NCI-H1930 (cell line): ENCODE data around the gene PAK2.
"Not testable (repeated sequence)": the region's sequence is repeated elsewhere in the genome, so short reads cannot be mapped to it uniquely, and the experiment has no call there.

ENCODE experiments used
- DNase-seq, 2 experiments: peaks; one replicate each; lab custom pipeline; 2025; lab: John Stamatoyannopoulos, UW

Gene PAK2

DNA sequence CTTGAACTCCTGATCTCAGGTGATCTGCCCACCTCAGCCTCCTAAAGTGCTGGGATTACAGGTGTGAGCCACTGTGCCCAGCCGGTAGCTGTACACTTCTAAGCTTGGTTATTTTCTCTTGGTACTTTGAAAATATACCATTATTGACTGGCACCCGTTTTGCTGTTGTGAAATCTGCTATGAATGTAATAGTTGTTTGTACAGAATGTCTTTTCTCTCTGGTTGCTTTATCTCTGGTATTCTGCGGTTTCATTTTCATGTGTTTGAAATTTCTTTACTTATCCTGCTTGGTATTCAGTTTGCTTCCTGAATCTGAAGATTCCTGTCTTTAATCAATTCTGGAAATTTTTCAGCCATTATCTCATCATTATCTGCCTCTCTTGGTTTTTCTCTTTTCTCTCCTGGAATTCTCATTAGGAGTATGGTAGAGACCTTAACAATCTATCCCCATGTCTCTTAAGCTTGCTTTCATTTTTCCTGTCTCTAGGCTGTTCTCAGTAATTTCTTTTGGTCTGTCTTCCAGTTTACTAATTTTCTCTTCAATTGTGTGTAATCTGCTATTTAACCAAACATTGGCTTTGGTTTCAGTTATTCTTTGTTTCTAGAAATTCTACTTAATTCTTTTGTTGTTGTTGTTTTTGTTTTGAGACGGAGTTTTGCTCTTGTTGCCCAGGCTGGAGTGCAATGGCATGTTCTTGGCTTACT is 2.8 kb upstream of the PAK2 start:
- no peak for DNase-seq

DNA sequence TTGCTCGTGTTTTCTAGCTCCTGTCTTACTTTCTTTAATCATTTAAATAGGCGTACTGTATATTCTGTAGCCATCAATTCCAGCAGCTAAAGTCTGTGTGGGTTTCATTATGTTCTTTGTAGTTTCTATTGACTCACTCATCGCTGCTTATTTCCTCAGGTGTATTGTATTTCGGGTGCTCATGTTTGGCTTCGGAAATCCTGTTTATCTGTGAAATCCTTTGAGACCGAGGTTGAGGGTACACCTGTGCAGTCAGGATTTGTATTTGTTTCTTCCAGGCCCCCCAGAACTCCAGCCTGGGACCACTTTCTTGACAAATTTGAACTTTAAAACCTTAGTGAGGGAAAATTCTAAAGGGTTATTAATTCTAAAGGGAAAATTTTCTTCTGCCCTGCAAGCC is 2.0 kb upstream of the PAK2 start:
- DNase-seq: peak in 1 of 2 experiments; percentile 19

DNA sequence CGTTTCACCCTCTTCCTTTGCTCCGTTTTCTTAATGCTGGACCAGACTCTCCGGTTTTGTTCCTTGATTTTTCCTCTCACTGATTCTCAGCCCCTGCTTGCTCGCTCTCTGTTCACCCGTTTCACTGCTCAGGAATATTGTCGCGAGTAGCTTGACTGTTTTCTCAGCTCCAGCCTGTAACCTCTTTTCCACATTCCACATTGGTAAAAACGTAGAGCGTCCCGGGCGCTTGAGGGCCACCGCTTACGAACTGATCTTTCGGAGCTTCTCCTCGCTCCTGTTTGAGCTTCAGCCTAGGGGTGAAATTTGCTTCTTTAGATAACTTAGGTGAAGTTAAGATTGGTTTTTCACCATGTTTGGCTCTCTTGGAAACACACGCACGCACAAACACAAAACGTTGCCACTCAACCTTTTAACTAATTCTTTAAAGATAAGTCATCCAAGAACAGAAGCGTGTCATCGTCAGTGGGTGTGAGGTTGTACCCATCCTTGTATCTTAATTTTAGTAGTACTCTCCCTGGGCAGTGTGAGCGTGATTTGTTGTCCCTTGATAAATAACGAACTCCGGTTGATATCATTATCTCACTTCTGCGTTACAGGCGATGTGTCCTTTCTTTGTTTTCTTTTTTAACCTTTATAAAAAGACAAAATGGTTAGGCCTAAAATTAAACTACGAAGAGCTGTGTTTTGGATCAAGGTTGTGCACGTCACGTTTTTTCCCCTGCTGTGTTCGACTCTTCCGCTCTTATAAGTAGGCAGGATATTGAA is 1.0 kb downstream of the PAK2 start:
- peak in 1 of 2 experiments; percentile 19 for DNase-seq

DNA sequence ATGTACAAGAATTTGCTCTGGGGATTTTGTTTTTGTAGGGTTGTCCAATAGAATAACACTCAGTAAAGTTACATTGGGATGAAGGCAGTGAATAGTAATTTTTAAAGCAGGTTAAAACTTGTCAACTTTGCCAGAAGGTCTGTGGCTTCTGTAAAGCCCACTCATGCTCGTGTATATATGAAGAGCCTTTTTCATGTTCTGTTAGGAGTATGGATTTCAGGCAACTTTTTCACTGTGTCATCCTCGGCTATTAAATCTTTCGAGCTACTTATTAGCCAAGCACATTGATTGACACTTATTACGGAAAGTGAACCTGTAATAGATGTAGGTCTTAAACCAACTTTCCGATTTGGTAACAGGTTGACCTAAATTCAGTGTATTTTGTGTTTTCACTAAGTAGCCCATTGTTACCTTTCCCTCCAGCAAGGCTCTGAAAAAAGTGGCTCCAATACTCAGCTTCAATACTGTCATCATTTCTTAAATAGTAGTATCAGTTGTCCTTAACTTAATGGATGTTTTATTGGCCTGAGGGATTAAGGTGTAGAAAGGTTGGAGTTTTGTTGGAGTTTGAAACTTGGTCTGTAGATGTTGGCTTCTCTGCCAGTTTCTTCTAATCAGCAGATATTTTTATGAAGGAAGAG is 1.7 kb downstream of the PAK2 start:
- no peak for DNase-seq

DNA sequence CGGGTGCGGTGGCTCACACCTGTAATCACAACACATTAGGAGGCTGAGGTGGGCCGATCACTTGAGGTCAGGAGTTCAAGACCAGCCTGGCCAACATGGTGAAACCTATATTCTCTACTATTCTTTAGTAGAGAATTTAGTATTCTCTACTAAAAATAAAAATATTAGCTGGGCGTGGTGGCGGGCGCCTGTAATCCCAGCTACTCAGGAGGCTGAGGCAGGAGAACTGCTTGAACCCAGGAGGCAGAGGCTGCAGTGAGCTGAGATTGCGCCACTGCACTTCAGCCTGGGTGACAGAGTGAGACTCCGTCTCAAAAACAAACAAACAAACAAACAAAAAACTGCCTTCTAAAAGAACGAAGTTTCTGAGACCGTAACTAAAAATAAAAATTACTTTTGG is 3.9 kb downstream of the PAK2 start:
- DNase-seq: not testable (repeated sequence)

DNA sequence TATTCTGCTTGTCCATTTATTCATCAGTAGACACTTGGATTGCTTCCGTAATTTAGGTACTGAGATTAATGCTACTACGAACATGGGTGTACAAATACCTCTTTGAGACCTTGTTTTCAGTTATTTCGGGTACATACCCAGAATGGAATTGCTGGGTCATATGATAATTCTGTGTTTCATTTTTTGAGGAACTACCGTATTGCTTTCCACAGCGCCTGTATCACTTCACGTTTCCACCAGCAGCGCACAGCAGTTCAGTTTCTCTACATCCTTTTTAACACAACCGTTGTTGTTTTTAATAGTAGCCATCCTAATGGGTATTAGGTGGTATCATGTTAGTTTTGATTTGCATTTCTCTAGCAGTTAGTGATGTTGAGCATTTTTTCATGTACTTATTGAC is 9.5 kb downstream of the PAK2 start:
- no peak for DNase-seq

DNA sequence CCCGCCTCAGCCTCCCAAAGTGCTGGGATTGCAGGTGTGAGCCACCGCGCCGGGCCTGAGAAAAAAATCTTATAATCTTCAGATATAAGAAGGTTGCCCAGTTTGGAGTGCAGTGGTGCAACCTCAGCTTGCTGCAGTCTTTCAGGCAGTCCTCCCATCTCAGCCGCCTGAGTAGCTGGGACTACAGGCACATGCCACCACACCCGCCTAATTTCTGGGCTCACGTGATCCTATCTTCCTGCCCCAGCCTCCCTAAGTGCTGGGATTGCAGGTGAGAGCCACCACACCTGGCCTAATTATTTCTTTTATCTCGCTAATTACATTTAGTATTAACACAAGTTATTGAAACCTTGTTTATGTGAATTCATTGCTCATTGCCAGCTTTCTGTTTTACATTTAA is 13.5 kb downstream of the PAK2 start:
- DNase-seq: no peak

DNA sequence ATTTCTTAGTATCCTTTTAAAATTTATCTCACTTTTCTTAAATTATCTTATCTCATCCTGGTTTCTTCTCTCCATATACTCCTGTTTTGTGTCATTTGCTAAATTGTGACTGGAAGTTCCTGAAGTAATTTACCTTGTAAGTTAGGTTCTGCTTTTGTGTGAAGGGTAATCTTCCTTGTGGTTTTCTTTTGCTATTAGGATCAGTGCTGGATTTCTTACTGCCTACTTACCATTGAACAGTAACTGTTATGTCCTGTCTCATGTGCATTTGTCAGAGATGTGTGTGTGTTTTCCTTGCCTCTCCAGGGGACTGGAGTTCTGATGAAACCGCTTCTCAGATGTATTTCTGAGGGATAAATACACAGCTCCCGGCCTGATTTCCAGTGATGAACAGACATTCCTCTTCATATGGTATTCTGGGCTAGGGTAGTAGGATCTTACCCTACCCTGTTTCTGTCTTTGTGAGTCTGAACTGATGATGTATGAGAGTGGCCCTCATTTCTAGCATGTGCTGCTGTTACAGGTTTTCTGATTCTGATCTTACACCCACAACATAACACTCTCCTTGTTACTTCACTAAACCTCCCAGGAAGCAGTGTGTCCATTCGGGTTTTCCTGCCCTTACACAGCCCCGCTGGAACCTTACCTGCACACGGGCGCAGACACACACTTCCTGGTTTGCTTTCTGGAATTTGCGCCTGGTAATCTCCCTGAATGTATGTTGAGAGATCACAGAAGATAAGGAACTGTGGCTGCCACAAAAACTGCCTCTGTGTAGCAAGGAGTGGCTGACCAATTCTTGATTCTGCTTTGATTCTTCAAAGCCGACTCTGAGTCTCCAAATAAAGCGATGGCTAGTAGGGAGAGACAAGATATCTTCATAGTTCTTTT is 14.7 kb downstream of the PAK2 start:
- DNase-seq: no peak

DNA sequence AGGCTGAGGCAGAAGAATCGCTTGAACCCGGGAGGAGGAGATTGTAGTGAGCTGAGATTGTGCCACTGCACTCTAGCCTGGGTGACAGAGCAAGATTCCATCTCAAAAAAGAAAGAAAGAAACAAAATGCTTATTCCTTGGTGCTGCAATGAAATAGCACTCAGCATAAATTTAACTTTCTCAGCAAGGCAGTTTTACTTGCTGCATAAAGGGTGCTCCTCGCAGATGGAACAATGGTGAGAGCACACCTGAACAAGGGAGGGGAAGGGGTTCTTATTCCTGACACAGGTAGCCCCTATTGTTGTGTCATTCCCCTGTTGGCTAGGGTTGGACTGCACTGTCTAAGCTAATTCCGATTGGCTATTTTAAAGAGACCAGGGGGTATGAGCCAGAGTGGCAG is 17.1 kb downstream of the PAK2 start:
- no peak for DNase-seq

DNA sequence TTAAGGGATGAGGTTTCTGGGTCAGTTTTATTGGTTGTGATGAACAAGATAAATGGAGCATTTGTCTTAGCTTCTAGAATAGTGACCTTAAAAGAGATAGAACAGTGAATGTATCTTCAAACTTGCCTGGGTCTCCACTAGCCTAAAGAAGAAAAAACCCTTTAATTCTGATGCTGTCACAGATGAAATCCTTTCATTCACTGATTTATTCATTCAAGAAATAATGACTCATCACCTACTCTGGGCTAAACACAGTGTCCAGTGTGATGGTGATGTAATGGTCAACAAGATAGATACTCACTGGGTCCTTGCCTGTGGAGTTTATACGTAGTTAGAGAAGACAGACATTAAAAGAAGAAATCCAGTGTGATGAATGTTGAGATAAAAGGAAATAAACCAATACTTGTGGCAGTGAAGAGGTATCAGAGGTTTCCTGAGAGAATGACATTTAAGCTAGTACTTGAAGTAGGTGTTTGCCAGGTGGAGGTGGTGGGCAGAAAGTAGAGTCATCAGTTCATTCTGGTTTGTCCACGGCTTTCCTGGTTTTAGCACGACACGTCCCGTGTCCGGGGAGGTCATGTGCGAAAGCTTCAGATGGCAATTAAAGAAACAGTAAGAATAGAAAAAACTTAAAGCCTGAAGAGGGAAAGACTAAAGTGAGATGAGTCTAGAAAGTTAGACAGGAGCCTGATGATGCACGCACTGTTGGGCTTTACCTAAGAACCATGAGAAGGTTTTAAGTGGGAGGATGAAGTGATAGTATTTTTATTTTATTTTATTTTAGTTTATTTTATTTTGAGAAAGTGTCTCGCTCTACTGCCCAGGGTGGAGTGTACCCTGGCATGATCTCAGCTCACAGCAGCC is 18.5 kb downstream of the PAK2 start:
- DNase-seq: no peak

DNA sequence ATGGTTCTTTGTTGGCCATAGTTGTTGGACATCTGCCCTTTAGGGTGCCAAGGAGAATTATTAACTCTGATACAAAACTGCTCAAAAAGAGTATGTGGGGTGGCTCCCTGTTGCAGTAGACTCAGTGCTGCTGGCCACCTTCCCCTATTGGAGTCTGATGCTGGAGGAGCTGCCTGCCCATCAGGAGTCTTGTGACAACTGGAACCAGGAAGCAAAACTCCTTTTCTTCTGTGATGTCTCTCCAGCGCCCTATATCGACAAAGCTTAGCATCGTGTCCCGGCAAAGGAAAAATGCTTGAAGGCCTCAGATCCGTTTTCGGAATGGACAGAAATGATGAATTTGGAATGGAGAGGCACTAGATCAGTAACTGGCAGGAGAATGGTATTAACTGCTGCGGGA is 23.5 kb downstream of the PAK2 start:
- DNase-seq: no peak

DNA sequence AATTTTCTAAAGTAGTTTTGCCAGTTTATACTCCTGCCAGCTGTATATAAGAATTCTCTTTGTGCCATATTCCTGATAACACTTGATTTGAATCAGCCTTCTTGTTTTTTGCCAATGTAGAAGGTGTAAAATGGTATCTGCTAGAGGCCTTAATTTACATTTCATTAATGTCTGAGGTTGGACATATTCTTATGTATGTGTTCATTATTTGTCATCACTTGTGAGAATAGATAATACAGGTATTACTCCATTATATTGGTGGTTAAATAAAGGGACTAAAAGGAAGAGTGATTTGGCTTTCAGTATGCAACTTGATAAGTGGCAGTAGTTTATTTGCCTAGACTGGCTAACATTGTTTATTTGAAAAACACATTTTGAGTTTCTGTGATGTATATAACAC is 25.8 kb downstream of the PAK2 start:
- no peak for DNase-seq

DNA sequence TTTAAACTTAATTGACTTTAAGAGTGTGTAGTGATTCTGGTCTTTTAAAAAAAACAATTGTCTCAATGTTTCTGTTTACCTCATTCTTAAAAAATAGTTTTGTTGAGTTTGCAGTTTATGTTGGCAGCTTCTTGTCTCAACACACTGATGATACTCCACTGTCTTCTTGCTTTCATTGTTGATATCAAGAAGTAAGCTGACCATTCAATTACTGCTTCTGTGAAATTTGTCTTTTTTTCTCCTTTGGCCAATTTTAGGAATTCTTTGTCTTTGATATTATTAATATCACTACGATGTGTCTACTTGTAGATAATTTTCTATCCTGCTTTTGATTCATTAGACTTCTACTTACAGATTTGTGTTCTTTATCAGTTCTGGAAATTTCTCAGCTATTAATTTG is 31.4 kb downstream of the PAK2 start:
- DNase-seq: no peak

DNA sequence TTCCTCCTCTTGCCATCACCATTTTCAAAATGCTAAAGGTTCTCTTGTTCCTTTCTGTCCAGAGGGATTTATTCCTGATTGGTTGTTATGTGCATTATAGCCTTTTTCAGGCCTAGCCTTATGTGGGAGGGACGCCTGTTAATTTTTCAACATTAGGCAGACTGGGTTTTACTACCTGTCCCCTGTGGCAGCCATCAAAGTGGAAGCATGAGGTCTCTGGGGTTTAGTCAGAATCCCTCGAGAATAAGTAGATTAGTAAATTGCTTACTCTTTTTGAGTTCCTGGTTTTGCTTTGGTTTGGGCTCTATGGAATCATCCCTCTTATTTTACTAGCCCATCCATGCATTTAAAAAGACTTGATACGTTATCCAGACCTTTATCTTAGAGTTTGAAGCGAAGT is 32.4 kb downstream of the PAK2 start:
- no peak for DNase-seq

DNA sequence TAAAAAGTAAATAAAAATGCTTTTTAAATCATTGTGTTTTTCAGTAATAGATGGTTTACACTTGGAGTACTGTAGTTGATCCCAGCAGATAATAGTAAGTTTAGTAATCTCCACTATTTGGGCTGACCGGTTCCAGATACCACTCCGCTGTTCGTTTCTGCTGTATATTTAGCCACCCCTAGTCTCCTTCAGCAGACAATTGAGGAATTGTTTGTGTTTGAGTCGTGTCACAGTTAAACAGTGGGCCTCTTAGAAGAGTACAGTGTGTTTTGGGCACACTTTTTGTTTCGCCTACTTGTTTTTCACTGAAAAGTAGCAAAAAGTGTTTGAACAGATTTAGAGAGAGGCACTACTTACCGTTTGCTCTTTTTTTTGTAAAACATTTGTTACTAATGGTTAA is 33.2 kb downstream of the PAK2 start:
- no peak for DNase-seq

DNA sequence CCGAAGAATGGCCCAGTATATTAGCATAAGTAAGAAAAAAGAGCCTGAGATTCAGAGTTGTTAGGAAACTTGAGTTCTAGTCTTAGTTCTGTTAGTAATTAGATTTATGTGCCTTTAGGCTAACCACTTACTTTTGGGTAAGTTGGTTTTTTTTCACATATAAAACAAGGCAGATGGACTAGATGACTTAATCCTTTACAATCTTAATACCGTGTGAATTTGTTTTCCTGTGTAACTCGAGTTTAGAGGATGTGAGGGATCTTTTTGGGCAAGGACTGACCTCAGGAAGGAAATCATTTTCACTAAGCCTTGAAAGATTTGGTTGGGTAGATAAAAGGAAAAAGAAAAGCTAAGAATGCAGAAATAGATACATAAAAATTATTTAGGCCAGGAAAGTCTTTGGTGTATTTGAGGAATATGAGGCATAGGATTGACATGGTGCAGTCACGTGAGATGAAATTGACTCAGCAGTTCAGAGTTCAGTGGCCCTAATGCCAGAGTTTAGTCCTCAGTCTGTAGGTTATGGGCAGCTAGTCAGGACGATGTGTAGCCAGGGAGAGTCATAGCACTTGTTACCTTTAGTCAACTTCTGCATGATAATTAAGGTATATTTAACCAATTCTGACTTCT is 34.6 kb downstream of the PAK2 start:
- DNase-seq: no peak

DNA sequence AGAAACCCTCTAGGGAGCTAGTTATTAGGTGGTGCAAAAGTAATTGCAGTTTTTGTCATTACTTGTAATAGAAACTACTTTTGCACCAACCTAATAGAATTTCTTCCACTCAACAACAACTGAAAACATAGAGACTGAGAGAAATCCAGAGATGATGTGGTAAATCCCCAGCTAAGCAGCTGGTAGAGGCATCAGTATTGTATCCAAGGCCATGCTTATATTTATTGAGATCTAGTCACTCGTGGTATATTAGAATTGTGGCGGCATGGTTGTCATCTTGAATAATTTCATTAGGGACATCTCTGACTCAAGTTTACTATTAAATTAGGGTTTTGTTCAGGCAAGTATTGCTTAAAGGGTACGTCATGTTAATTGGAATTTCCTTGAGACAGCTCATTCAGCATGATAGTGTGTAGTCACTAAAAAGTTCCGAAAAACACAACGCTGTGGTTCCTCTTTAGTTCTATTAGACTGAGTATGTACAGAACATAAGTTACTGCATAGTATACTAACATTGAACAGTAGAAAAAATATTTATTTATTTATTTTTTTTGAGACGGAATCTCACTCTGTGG is 35.3 kb downstream of the PAK2 start:
- DNase-seq: no peak

DNA sequence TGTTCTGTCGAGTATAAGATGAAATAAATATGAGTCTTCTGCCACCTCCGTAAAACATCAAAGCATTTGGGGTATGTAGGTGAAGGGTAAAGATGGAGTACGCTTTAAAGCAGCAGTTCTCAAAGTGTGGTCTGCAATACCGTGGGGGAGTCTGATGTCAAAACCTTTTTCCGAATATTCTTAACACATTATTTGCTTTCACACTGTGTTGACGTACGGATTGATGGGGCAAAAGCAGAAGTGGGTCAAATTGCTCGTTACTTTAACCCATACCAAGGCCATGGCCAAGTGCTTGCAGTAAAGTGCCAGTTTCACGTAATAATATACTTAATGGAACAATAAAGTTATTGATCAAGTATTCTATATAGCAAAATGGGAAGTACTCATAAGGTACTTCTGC is 36.3 kb downstream of the PAK2 start:
- DNase-seq: no peak

DNA sequence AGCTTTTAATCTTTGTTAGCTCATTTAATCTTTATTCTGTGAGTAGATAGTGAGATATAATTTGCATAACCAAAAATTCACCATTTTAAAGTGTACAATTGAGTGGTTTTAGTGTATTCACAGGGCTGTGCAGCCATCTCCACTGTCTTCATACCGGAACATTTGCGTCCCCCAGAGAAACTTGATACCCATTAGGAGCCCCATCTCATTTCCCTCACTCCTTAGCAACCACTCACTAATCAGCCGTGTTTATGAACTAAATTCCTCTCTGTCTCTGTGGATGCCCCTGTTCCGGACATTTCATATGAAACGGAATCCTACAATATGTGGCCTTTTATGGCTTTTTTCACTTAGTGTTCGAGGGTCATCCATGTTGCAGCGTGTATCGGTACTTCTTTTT is 38.2 kb downstream of the PAK2 start:
- no peak for DNase-seq

DNA sequence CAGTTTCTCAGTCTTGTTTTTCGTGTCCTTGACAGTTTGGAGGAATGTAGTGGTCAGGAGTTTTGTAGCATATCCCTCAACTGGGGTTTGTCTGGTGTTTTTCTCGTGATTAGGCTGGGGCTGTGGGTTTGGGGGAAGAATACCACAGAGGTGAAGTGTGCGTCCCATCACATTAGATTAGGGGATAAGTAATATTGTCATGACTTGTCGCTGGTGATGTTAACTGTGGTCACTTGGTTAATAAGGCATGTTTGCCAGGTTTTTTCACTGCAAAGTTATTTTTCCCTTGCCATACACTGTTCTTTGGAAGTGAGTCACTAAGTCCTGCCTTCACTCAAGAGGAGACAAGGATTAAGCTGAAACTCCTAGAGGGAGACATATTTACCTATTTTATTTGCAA is 39.1 kb downstream of the PAK2 start:
- DNase-seq: no peak

DNA sequence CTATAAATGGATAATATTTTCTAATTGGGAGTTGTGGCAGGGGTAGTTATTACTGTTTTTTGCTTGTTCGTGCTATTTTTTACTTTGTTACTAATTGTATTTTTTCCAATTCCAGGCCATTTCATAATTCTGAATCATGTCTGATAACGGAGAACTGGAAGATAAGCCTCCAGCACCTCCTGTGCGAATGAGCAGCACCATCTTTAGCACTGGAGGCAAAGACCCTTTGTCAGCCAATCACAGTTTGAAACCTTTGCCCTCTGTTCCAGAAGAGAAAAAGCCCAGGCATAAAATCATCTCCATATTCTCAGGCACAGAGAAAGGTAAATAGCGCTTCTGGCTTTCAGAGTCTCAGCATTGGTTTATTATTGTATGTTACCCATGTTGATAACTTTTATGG is 42.9 kb downstream of the PAK2 start:
- no peak for DNase-seq
